ENCODE measurements around the gene SLC16A10. TPM values are rescaled to one million over a fixed set of nuclear protein-coding genes. Genes with fewer than 3 reads are reported as not detected.

SLC16A10 gene
- total RNA-seq (2014; rRNA removed; shearing (Covaris generic)) (not detected in 2 replicates), polyA plus RNA-seq (2016; fragmentation: Nextera tagmentation; extraction: Ambion mirVana) (not detected in 2 replicates)

- peak; percentile 33 for DNase-seq
- Histone ChIP-seq H3K79me2 (ENCODE audit: insufficient read depth) (no peaks in the 10 kb centered on the region), H3K4me2 (ENCODE audit: unreplicated experiment) (peak within 1 kb of the TSS; percentile 73), H3K9me2 (ENCODE audit: insufficient read depth) (no peaks in the 10 kb centered on the region), H3F3A (ENCODE audit: insufficient read depth) (no peaks in the 10 kb centered on the region), H3K27me3 (replicated peaks; ENCODE audit: insufficient read depth) (peaks cover 63% of the 10 kb centered on the region), H3K4me3 (peak within 1 kb of the TSS; percentile 64), H3K9ac (no peak within 1 kb of the TSS), H3K36me3 (ENCODE audit: low read depth) (no peaks in the 10 kb centered on the region), H3K9me3 (ENCODE audit: low read depth) (no peaks in the 10 kb centered on the region), H4K20me1 (ENCODE audit: insufficient read depth) (no peaks in the 10 kb centered on the region), H3K4me1 (ENCODE audit: insufficient read depth) (no peaks in the 10 kb centered on the region), H3K27ac (no peak within 1 kb of the TSS), H2AFZ (peak within 1 kb of the TSS; percentile 59)
- 3 to 4% methylated on average over 42 to 51 of the region's 86 CpGs for whole genome bisulfite sequencing, 2 experiments (ENCODE audit: low coverage in 1 of 2, low lambda C conversion rate in 2 of 2, missing lambda C conversion rate in 2 of 2)
- in situ Hi-C loops (cut with MboI) = no loop called here
- no peak for TF ChIP-seq EZH2phosphoT487 (IDR thresholded peaks at IDR 0.05; ENCODE audit: insufficient read depth, low read depth)
- TF ChIP-seq EZH2 (IDR thresholded peaks at IDR 0.05; ENCODE audit: insufficient read depth, poor library complexity, severe bottlenecking) = no peak
These were observed at the start of gene SLC16A10 for GRCh38 chr6:111087106-111087835. Gene SLC16A10, plus strand, starts transcription at chr6:111087503. Its CDS starts 250 bp downstream, at chr6:111087753.

GRCh38 chr6:111038534-111039252, 48.6 kb upstream of the SLC16A10 start:
- Histone ChIP-seq H3K9me3 (ENCODE audit: low read depth) (no peaks in the 10 kb centered on the region), H3K79me2 (ENCODE audit: insufficient read depth) (no peaks in the 10 kb centered on the region), H3F3A (ENCODE audit: insufficient read depth) (no peaks in the 10 kb centered on the region), H3K9me2 (ENCODE audit: insufficient read depth) (no peaks in the 10 kb centered on the region), H3K4me1 (ENCODE audit: insufficient read depth) (no peaks in the 10 kb centered on the region), H3K4me3 (no peak overlapping the region), H3K9ac (no peak overlapping the region), H3K36me3 (ENCODE audit: low read depth) (no peaks in the 10 kb centered on the region), H2AFZ (no peak overlapping the region), H3K27me3 (replicated peaks; ENCODE audit: insufficient read depth) (no peaks in the 10 kb centered on the region), H3K27ac (no peak overlapping the region), H4K20me1 (ENCODE audit: insufficient read depth) (no peaks in the 10 kb centered on the region), H3K4me2 (ENCODE audit: unreplicated experiment) (no peak overlapping the region)
- TF ChIP-seq EZH2 (IDR thresholded peaks at IDR 0.05; ENCODE audit: insufficient read depth, poor library complexity, severe bottlenecking) = no peak
- TF ChIP-seq EZH2phosphoT487 (IDR thresholded peaks at IDR 0.05; ENCODE audit: insufficient read depth, low read depth) = no peak
- in situ Hi-C loops (cut with MboI) = no loop called here
- no peak for DNase-seq
- 61 to 64% methylated on average over 6 of the region's 6 CpGs for WGBS, 2 experiments (ENCODE audit: low coverage in 1 of 2, low lambda C conversion rate in 2 of 2, missing lambda C conversion rate in 2 of 2)

GRCh38 chr6:111041917-111042316, 45.4 kb upstream of the SLC16A10 start:
- Histone ChIP-seq H3K4me3 (no peak overlapping the region), H2AFZ (no peak overlapping the region), H3K9ac (no peak overlapping the region), H3K27me3 (replicated peaks; ENCODE audit: insufficient read depth) (no peaks in the 10 kb centered on the region; the same call in 1 of the 2 replicates), H3K79me2 (ENCODE audit: insufficient read depth) (no peaks in the 10 kb centered on the region), H3K9me3 (ENCODE audit: low read depth) (no peaks in the 10 kb centered on the region), H3K4me1 (ENCODE audit: insufficient read depth) (no peaks in the 10 kb centered on the region), H3K27ac (no peak overlapping the region), H3K9me2 (ENCODE audit: insufficient read depth) (no peaks in the 10 kb centered on the region), H4K20me1 (ENCODE audit: insufficient read depth) (no peaks in the 10 kb centered on the region), H3K4me2 (ENCODE audit: unreplicated experiment) (no peak overlapping the region), H3K36me3 (ENCODE audit: low read depth) (no peaks in the 10 kb centered on the region), H3F3A (ENCODE audit: insufficient read depth) (no peaks in the 10 kb centered on the region)
- no peak for DNase-seq
- in situ Hi-C loops (cut with MboI) = no loop called here
- WGBS, 2 experiments (ENCODE audit: low coverage in 1 of 2, low lambda C conversion rate in 2 of 2, missing lambda C conversion rate in 2 of 2) = 79 to 82% methylated on average over 4 of the region's 4 CpGs
- TF ChIP-seq EZH2 (IDR thresholded peaks at IDR 0.05; ENCODE audit: insufficient read depth, poor library complexity, severe bottlenecking) = no peak
- TF ChIP-seq EZH2phosphoT487 (IDR thresholded peaks at IDR 0.05; ENCODE audit: insufficient read depth, low read depth) = no peak

- Histone ChIP-seq H3K9me2 (ENCODE audit: insufficient read depth) (no peaks in the 10 kb centered on the region), H3K4me3 (no peak overlapping the region), H3K79me2 (ENCODE audit: insufficient read depth) (no peaks in the 10 kb centered on the region), H3K27ac (no peak overlapping the region), H3K27me3 (replicated peaks; ENCODE audit: insufficient read depth) (no peaks in the 10 kb centered on the region; the same call in 1 of the 2 replicates), H3F3A (ENCODE audit: insufficient read depth) (no peaks in the 10 kb centered on the region), H3K4me2 (ENCODE audit: unreplicated experiment) (no peak overlapping the region), H3K9ac (no peak overlapping the region), H3K36me3 (ENCODE audit: low read depth) (no peaks in the 10 kb centered on the region), H2AFZ (no peak overlapping the region), H3K4me1 (ENCODE audit: insufficient read depth) (no peaks in the 10 kb centered on the region), H4K20me1 (ENCODE audit: insufficient read depth) (no peaks in the 10 kb centered on the region), H3K9me3 (ENCODE audit: low read depth) (no peaks in the 10 kb centered on the region)
- DNase-seq = no peak
- in situ Hi-C loops (cut with MboI) = no loop called here
- TF ChIP-seq EZH2phosphoT487 (IDR thresholded peaks at IDR 0.05; ENCODE audit: insufficient read depth, low read depth) = no peak
- no peak for TF ChIP-seq EZH2 (IDR thresholded peaks at IDR 0.05; ENCODE audit: insufficient read depth, poor library complexity, severe bottlenecking)
- 78 to 84% methylated on average over 8 of the region's 8 CpGs for WGBS, 2 experiments (ENCODE audit: low coverage in 1 of 2, low lambda C conversion rate in 2 of 2, missing lambda C conversion rate in 2 of 2)
These were observed 40.1 kb upstream of the SLC16A10 start for GRCh38 chr6:111047244-111047643.

Measured in GM23248 (cell line).